Measurements from ENCODE around the gene TBC1D22A. TPM values are rescaled to one million over a fixed set of nuclear protein-coding genes. Genes with fewer than 3 reads are reported as not detected.
A peak's percentile ranks its signal among the peaks of the same experiment; 100 is the strongest.

The TBC1D22A gene
- total and polyA plus RNA-seq, 2 experiments from 2014 or later = 9.6 to 13.3 TPM

GRCh38 chr22:46776876-46777608, 14.6 kb downstream of the TBC1D22A start:
- H3K9me3 Mint-ChIP-seq = no peaks in the 10 kb centered on the region
- H3F3A ChIP-seq (replicated peaks; ENCODE audit: low read depth) = no peaks in the 10 kb centered on the region
- peaks cover 14% of the 10 kb centered on the region; the same call in 1 of the 2 replicates for H3K4me1 ChIP-seq (ENCODE audit: insufficient read depth)
- H3K36me3 ChIP-seq (ENCODE audit: insufficient read depth) = no peaks in the 10 kb centered on the region
- H3K4me3 ChIP-seq = no peak overlapping the region
- DNase-seq (ENCODE audit: low spot score) (no peak), ATAC-seq (no peak)
- H2AFZ ChIP-seq = no peak overlapping the region
- peaks cover 5% of the 10 kb centered on the region; the same call in 2 of the 3 replicates for H3K36me3 Mint-ChIP-seq (ENCODE audit: low read depth)
- H3K27me3 Mint-ChIP-seq (ENCODE audit: insufficient read depth, low read depth, poor library complexity) = peaks cover 12% of the 10 kb centered on the region
- TF ChIP-seq CTCF (conservative IDR thresholded peaks at IDR 0.05; ENCODE audit: low read depth in 2 of 2) (no peak), JUNB (IDR thresholded peaks at IDR 0.05; ENCODE audit: unreplicated experiment) (no peak), REST (IDR thresholded peaks at IDR 0.05; ENCODE audit: unreplicated experiment) (no peak), EZH2phosphoT487 (IDR thresholded peaks at IDR 0.05; ENCODE audit: unreplicated experiment) (no peak), ZNF114 (CRISPR knock-in tag; IDR thresholded peaks at IDR 0.05) (no peak), POLR2AphosphoS5 (IDR thresholded peaks at IDR 0.05; ENCODE audit: low read depth) (no peak), ETS1 (IDR thresholded peaks at IDR 0.05) (no peak), STAT1 (IDR thresholded peaks at IDR 0.05; ENCODE audit: unreplicated experiment) (no peak), NANOG (IDR thresholded peaks at IDR 0.05; ENCODE audit: borderline replicate concordance) (no peak), EZH2 (IDR thresholded peaks at IDR 0.05; ENCODE audit: low read depth, unreplicated experiment) (no peak), ZNF331 (CRISPR knock-in tag; IDR thresholded peaks at IDR 0.05; ENCODE audit: low read depth) (no peak), CREB1 (CRISPR knock-in tag; IDR thresholded peaks at IDR 0.05; ENCODE audit: low read depth) (no peak), ZNF462 (CRISPR knock-in tag; IDR thresholded peaks at IDR 0.05) (no peak)
- H3K27ac Mint-ChIP-seq = peak overlapping the region; percentile 14
- no peak overlapping the region for H3K4me3 Mint-ChIP-seq
- H3K9me2 ChIP-seq (ENCODE audit: insufficient read depth) = no peaks in the 10 kb centered on the region
- no peaks in the 10 kb centered on the region for H3K27me3 ChIP-seq (ENCODE audit: insufficient read depth)
- peaks cover 27% of the 10 kb centered on the region for H3K4me1 Mint-ChIP-seq
- H3K27ac ChIP-seq (ENCODE audit: low read depth) = no peak overlapping the region
- H3K4me2 ChIP-seq = no peak overlapping the region
- peaks cover 85% of the 10 kb centered on the region for H3K79me2 ChIP-seq (replicated peaks; ENCODE audit: insufficient read depth)
- peaks cover 4% of the 10 kb centered on the region; the same call in 1 of the 2 replicates for H4K20me1 ChIP-seq (replicated peaks; ENCODE audit: insufficient read depth)
